CD4-positive, alpha-beta T cell (primary cell): ENCODE results near the gene AHDC1. TPM values are rescaled to one million over a fixed set of nuclear protein-coding genes. Genes with fewer than 3 reads are reported as not detected.

Experiments used
- ATAC-seq: fragments of 200-7000 bp; cut with Tn5 transposase; one replicate; pipeline ENCODE4 v1.10.0; 2022; ENCODE audit warnings: mild to moderate bottlenecking; ENCODE audit not compliant: poor library complexity
- CTCF ChIA-PET: fragments of 350-600 bp; sonication (Branson Sonifier 250); formaldehyde crosslinking; loops from one replicate; lab custom pipeline; 2021; ENCODE audit warnings: antibody characterized with exemption, inconsistent platforms; lab: Charles Lee
- POLR2A ChIA-PET: fragments of 350-600 bp; sonication (Branson Sonifier 250); formaldehyde crosslinking; loops from one replicate; lab custom pipeline; 2021; ENCODE audit warnings: antibody characterized with exemption, inconsistent platforms; lab: Charles Lee
- DNase-seq, 14 experiments: peaks; one replicate each; pipeline ENCODE4 v3.0.0-alpha.2; 2013 to 2020; ENCODE audit warnings: mixed read lengths in 2 of 14
- H3K27ac ChIP-seq, 2 donors: one replicate each; pipeline versions ENCODE4 v1.5.1 to v1.7.0; 2013; ENCODE audit warnings: low read length in 2 of 2, low read depth in 1 of 2, mild to moderate bottlenecking in 1 of 2
- H3K27me3 ChIP-seq, 2 experiments: 1 replicate in 1 of 2; 2 replicates in 1 of 2; pipeline versions ENCODE4 v1.6.1 to v1.7.0; 2013; ENCODE audit warnings: low read length in 2 of 2, control low read depth in 1 of 2, mild to moderate bottlenecking in 1 of 2, moderate library complexity in 1 of 2; ENCODE audit not compliant: insufficient read depth in 2 of 2, control insufficient read depth in 1 of 2
- H3K36me3 ChIP-seq: one replicate; pipeline ENCODE4 v1.6.1; 2013; ENCODE audit warnings: low read length, control low read depth; ENCODE audit not compliant: insufficient read depth
- H3K4me1 ChIP-seq: one replicate; pipeline ENCODE4 v1.6.1; 2013; ENCODE audit warnings: low read length, control low read depth; ENCODE audit not compliant: insufficient read depth
- H3K4me3 ChIP-seq: one replicate; pipeline ENCODE4 v1.5.1; 2013; ENCODE audit warnings: mild to moderate bottlenecking, low read length, moderate library complexity
- H3K9me3 ChIP-seq, 2 experiments: 1 replicate in 1 of 2; 2 replicates in 1 of 2; pipeline versions ENCODE4 v1.6.1 to v1.7.0; 2013; ENCODE audit warnings: low read length in 2 of 2, mild to moderate bottlenecking in 2 of 2, control low read depth in 1 of 2, moderate library complexity in 1 of 2; ENCODE audit not compliant: control insufficient read depth in 1 of 2, insufficient read depth in 1 of 2
- H3K27ac Mint-ChIP-seq: one replicate; pipeline ENCODE4 v1.8.0; 2020; ENCODE audit warnings: mixed read lengths
- H3K27me3 Mint-ChIP-seq: one replicate; pipeline ENCODE4 v1.8.0; 2021; ENCODE audit warnings: mixed read lengths
- H3K36me3 Mint-ChIP-seq: one replicate; pipeline ENCODE4 v1.8.0; 2021; ENCODE audit warnings: low read depth, mixed read lengths
- H3K4me1 Mint-ChIP-seq: one replicate; pipeline ENCODE4 v1.8.0; 2021; ENCODE audit warnings: low read depth, mixed read lengths
- H3K4me3 Mint-ChIP-seq: one replicate; pipeline ENCODE4 v1.8.0; 2020; ENCODE audit warnings: mild to moderate bottlenecking, mixed read lengths
- H3K9me3 Mint-ChIP-seq: one replicate; pipeline ENCODE4 v1.8.0; 2020; ENCODE audit warnings: mixed read lengths
- CTCF ChIP-seq: fragments of 200-600 bp; IDR thresholded peaks from one replicate; pipeline ENCODE4 v1.8.0; 2022; ENCODE audit warnings: antibody characterized with exemption, mild to moderate bottlenecking
- intact Hi-C, 2 experiments: fragments of 100-400 bp; cut with DNase I in 1 of 2; cut with micrococcal nuclease in 1 of 2; formaldehyde crosslinking; loops; one replicate each; pipeline versions ENCODE4 v1.15.1 to v1.9.0; 2023 to 2025; cut with DNase I, micrococcal nuclease
- total RNA-seq, 174 experiments: library from RNA in 2 of 174; stranded (reverse) in 2 of 174; gene quantifications; one replicate each; pipeline ENCODE4 v1.2.3 and lab custom pipeline; 2021 to 2026

Gene AHDC1
- total RNA-seq, 2 experiments from 2014 or later, result 20.8 to 22.9 TPM

DNA sequence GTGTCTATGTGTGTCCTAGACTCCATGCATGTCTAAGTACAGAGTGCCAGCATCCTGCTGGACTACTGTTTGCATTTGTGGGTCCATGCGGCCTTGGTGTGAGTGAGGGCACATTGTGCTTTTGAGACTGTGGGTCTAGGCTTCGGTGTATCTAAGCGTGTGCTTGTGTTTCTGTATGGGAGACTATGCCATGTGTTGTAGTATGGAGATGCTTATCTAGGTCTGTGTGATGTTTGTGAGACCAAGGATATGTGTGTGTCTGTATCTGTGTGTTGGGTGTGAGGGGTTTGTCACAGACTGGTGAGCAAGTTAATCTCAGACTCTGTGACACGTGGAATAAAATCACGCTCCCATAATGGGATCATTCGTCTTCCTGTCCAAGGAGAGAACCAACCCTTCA lies 14.5 kb downstream of the AHDC1 start:
- Mint-ChIP-seq H3K9me3 (no peaks in the 10 kb centered on the region), H3K36me3 (peaks cover 3% of the 10 kb centered on the region), H3K4me3 (no peak overlapping the region), H3K27me3 (no peaks in the 10 kb centered on the region), H3K4me1 (no peaks in the 10 kb centered on the region), H3K27ac (no peak overlapping the region)
- Histone ChIP-seq H3K36me3 (peaks cover 13% of the 10 kb centered on the region), H3K27me3 (no peaks in the 10 kb centered on the region), H3K9me3 (no peaks in the 10 kb centered on the region), H3K27ac (no peak overlapping the region), H3K4me3 (no peak overlapping the region), H3K4me1 (peaks cover 8% of the 10 kb centered on the region)
- ChIA-PET POLR2A (no interaction called here), CTCF (no interaction called here)
- DNase-seq (no peak), ATAC-seq (no peak)
- intact Hi-C loops, result no loop called here
- TF ChIP-seq CTCF, result no peak

DNA sequence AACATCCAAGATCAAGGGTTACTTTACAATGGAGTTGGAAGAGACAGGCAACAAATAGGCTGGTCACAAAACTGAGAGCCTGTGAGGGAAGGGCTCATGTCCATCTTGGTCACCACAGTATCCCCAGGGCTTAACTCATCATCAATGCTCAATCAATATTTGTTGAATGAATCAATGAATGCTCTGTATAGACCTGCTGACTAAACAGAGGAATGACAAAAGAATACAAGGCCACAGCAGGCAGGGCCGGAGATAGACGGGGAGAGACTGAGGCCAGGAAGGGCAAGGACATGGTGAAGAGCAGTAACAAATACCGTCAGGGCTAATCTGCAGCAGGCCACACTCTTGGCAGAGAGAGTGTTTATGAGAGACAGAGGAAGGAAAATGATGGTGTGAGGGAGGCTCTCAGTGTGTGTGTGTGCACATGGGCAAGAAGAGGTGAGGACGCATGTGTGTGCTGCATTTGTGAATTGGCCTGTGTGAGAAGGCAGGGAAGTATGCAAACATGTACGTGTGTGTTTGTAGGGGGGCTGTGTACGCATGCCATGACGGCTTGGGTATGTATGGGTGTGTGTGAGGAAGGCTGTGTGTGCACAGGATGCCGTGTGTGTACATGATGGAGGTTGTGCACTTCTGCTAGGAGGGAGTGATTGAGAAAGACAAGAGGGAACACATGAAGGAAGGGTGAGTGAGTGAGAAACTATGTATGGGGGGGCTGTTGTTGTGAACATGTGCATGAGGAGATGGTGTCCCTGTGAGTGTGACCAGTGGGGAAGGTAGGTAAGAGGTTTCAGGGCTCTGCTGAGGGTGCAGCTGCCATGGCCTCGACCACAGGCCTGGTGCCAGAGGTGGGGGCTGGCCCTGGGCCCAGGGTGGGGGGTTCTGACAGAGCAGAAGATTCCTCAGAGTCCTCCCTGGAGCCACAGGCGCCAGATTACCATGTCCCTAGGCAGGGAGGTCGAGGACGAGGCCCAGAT lies 15.4 kb downstream of the AHDC1 start:
- H3K4me1 Mint-ChIP-seq, result peaks cover 3% of the 10 kb centered on the region
- Histone ChIP-seq H3K27me3 (no peaks in the 10 kb centered on the region), H3K36me3 (peaks cover 13% of the 10 kb centered on the region), H3K27ac (no peak overlapping the region), H3K4me3 (no peak overlapping the region), H3K4me1 (peaks cover 7% of the 10 kb centered on the region), H3K9me3 (no peaks in the 10 kb centered on the region)
- H3K36me3 Mint-ChIP-seq, result peaks cover 3% of the 10 kb centered on the region
- POLR2A ChIA-PET, result no interaction called here
- no peaks in the 10 kb centered on the region for H3K9me3 Mint-ChIP-seq
- DNase-seq, result no peak
- H3K4me3 Mint-ChIP-seq, result no peak overlapping the region
- TF ChIP-seq CTCF, result no peak
- H3K27me3 Mint-ChIP-seq, result no peaks in the 10 kb centered on the region
- CTCF ChIA-PET, result no interaction called here
- intact Hi-C loops, result no loop called here
- no peak for ATAC-seq
- no peak overlapping the region for H3K27ac Mint-ChIP-seq

DNA sequence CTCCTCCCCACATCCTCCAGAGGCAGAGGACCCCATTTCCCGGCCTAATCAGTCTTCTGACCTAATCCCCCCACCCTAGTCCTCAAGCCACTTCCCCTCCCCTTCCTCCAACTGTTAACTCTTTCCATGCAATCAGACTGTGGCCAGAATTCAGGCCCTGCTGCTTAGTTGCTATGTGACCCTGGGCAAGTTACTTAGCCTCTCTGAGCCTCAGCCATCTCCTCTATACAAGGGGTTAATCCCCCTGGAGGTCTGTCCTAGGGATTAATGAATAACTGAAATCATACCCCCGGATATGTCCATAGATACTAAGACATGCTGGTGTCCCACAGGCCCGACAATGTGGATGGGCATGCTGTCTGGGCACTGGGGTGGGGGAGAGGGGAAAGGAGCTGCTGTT lies 18.3 kb downstream of the AHDC1 start:
- Mint-ChIP-seq H3K27me3 (no peaks in the 10 kb centered on the region), H3K36me3 (peaks cover 7% of the 10 kb centered on the region), H3K27ac (no peak overlapping the region), H3K4me3 (no peak overlapping the region), H3K9me3 (no peaks in the 10 kb centered on the region), H3K4me1 (peaks cover 17% of the 10 kb centered on the region)
- POLR2A ChIA-PET, result no interaction called here
- H3K9me3 ChIP-seq, result no peaks in the 10 kb centered on the region
- H3K4me3 ChIP-seq, result no peak overlapping the region
- ATAC-seq (no peak), DNase-seq (no peak)
- CTCF ChIA-PET, result no interaction called here
- intact Hi-C loops, result no loop called here
- no peaks in the 10 kb centered on the region for H3K27me3 ChIP-seq
- H3K36me3 ChIP-seq, result peaks cover 13% of the 10 kb centered on the region
- TF ChIP-seq CTCF, result no peak
- H3K4me1 ChIP-seq, result no peaks in the 10 kb centered on the region
- H3K27ac ChIP-seq, result no peak overlapping the region
